GM12801 (cell line): ENCODE measurements around the gene FIBP.

Experiments used
- CTCF ChIP-seq: IDR thresholded peaks from one replicate; pipeline ENCODE4 v1.5.1; 2011; ENCODE audit warnings: control low read depth; ENCODE audit not compliant: insufficient read length; ENCODE audit errors: extremely low read depth

The FIBP gene

GRCh38 chr11:65892661-65893317 is 4.5 kb upstream of the FIBP start:
- TF ChIP-seq CTCF, result no peak

GRCh38 chr11:65891219-65892136 is 3.2 kb upstream of the FIBP start:
- no peak for TF ChIP-seq CTCF

GRCh38 chr11:65890324-65891218 is 2.3 kb upstream of the FIBP start, which contains the start of gene CCDC85B:
TSS of gene CCDC85B (plus strand) at chr11:65890673. CDS start at chr11:65890784, 111 bp downstream.
- TF ChIP-seq CTCF, result no peak

GRCh38 chr11:65887723-65888162 is 528 bp downstream of the FIBP start:
- no peak for TF ChIP-seq CTCF

- no peak for TF ChIP-seq CTCF
These were observed 1.2 kb downstream of the FIBP start for GRCh38 chr11:65886826-65887722.

GRCh38 chr11:65885808-65886536 is 2.3 kb downstream of the FIBP start:
- no peak for TF ChIP-seq CTCF
